Psoas muscle (tissue), 8 donors: ENCODE data around the gene SYMPK. TPM values are rescaled to one million over a fixed set of nuclear protein-coding genes. Genes with fewer than 3 reads are reported as not detected.

ENCODE experiments used
- ATAC-seq, 4 donors: fragments of 200-7000 bp; cut with Tn5 transposase; one replicate each; pipeline ENCODE4 v1.9.1; 2020; ENCODE audit warnings: moderate library complexity in 3 of 4, mild to moderate bottlenecking in 2 of 4
- DNase-seq, 2 donors: peaks; one replicate each; pipeline ENCODE4 v3.0.0-alpha.2; 2020
- H3K27ac ChIP-seq: fragments of 200-600 bp; one replicate; pipeline ENCODE4 v1.8.0; 2022
- H3K27me3 ChIP-seq, 3 donors: fragments of 200-600 bp in 1 of 3; one replicate each; pipeline versions ENCODE4 v1.6.1 to v1.8.0; 2013 to 2022; ENCODE audit warnings: low read length in 2 of 3, mild to moderate bottlenecking in 2 of 3, moderate library complexity in 1 of 3; ENCODE audit not compliant: insufficient read depth in 3 of 3
- H3K36me3 ChIP-seq, 2 donors: fragments of 200-600 bp in 1 of 2; one replicate each; pipeline versions ENCODE4 v1.6.1 to v1.8.0; 2013 to 2022; ENCODE audit warnings: low read depth in 1 of 2, mild to moderate bottlenecking in 1 of 2, moderate library complexity in 1 of 2; ENCODE audit not compliant: insufficient read depth in 1 of 2
- H3K4me1 ChIP-seq: fragments of 200-600 bp; one replicate; pipeline ENCODE4 v1.8.0; 2022
- H3K4me3 ChIP-seq: fragments of 200-600 bp; one replicate; pipeline ENCODE4 v1.8.0; 2022; ENCODE audit warnings: mild to moderate bottlenecking
- H3K9me3 ChIP-seq: fragments of 200-600 bp; one replicate; pipeline ENCODE4 v1.8.0; 2022
- CTCF ChIP-seq: fragments of 200-600 bp; IDR thresholded peaks from one replicate; pipeline ENCODE4 v1.8.0; 2022; ENCODE audit warnings: antibody characterized with exemption
- WGBS, 3 donors: extraction: QIAGEN DNeasy Blood & Tissue Kit; methylation state at CpG; one replicate each; pipeline versions ENCODE4 v1.1.6 to v1.1.7; 2013; 5-methylcytosine and 5-hydroxymethylcytosine counted together
- intact Hi-C, 2 donors: fragments of 100-400 bp; cut with DNase I; formaldehyde crosslinking; loops; one replicate each; pipeline versions ENCODE4 v1.11.0 to v1.14.2; 2022
- polyA plus RNA-seq, 3 donors: library from polyadenylated mRNA; stranded (reverse); fragments of 200-250 nt; gene quantifications; one replicate each; pipeline ENCODE4 v1.2.3, GENCODE V29; 2013
- total RNA-seq, 4 donors: library from RNA; stranded (reverse); fragmentation: NEBNext Ultra II Directional in 2 of 4; extraction: Animal tissue kit (Norgen Biotek cat#: 25700) in 2 of 4; gene quantifications; one replicate each; pipeline versions ENCODE4 v1.2.1 to v1.2.4, GENCODE V29; 2021 to 2023
- donor health status: healthy with polysubstance abuse.
- donor health status: DM: no; HTN: no; CAD: no; lungs with moderate emphysema.
- donor health status: Bipolar disorder and iron deficiency.
- donor health status: healthy.
- donor health status: DM: yes; HTN: yes; CAD: no.
- donor health status: DM: no; HTN: no; CAD: no.
- donor health status: DM: no; HTN: no; CAD: no.
- donor health status: DM: yes; HTN: yes; CAD: no.

Gene SYMPK
- total and polyA plus RNA-seq, 7 donors = 27.6 to 80.3 (median 47.6) TPM

GRCh38 chr19:45852145-45852750 is 10.7 kb downstream of the SYMPK start:
- 87 to 94% (median 90%) methylated on average over 10 of the region's 10 CpGs for WGBS, 3 donors
- ATAC-seq (peak in 2 of 4 donors; percentile 25 to 38), DNase-seq (peak in 1 of 2 donors; percentile 17)
- intact Hi-C loops = no loop called here
- H3K27me3 ChIP-seq = no peaks in the 10 kb centered on the region
- peaks cover 3 to 83% of the 10 kb centered on the region in 2 donors for H3K36me3 ChIP-seq
- no peak for TF ChIP-seq CTCF
- no peak overlapping the region for H3K4me3 ChIP-seq
- H3K4me1 ChIP-seq = no peaks in the 10 kb centered on the region
- H3K27ac ChIP-seq = no peak overlapping the region
- H3K9me3 ChIP-seq = no peaks in the 10 kb centered on the region

GRCh38 chr19:45848922-45849321 is 14.0 kb downstream of the SYMPK start:
- Histone ChIP-seq H3K36me3 (peaks cover 3 to 100% of the 10 kb centered on the region in 2 donors), H3K27ac (no peak overlapping the region), H3K4me1 (no peaks in the 10 kb centered on the region), H3K27me3 (no peaks in the 10 kb centered on the region), H3K9me3 (no peaks in the 10 kb centered on the region), H3K4me3 (no peak overlapping the region)
- 88 to 92% (median 90%) methylated on average over 4 of the region's 4 CpGs for WGBS, 3 donors
- no peak for ATAC-seq
- TF ChIP-seq CTCF = no peak
- intact Hi-C loops = no loop called here
- DNase-seq = no peak

- no peak for TF ChIP-seq CTCF
- no peaks in the 10 kb centered on the region for H3K27me3 ChIP-seq
- H3K9me3 ChIP-seq = no peaks in the 10 kb centered on the region
- no peak overlapping the region for H3K27ac ChIP-seq
- DNase-seq (peak in 1 of 2 donors; percentile 32), ATAC-seq (no peak)
- no peak overlapping the region for H3K4me3 ChIP-seq
- peaks cover 3 to 100% of the 10 kb centered on the region in 2 donors for H3K36me3 ChIP-seq
- H3K4me1 ChIP-seq = no peaks in the 10 kb centered on the region
- WGBS, 3 donors = 92 to 95% (median 94%) methylated on average over 13 of the region's 13 CpGs
- intact Hi-C loops = no loop called here
Observed at GRCh38 chr19:45847663-45848062, 15.3 kb downstream of the SYMPK start.

GRCh38 chr19:45842198-45842597 is 20.7 kb downstream of the SYMPK start:
- intact Hi-C loops = no loop called here
- ATAC-seq (no peak), DNase-seq (peak in 1 of 2 donors; percentile 35)
- H3K4me1 ChIP-seq = no peaks in the 10 kb centered on the region
- no peak for TF ChIP-seq CTCF
- H3K36me3 ChIP-seq = peaks cover 12 to 100% of the 10 kb centered on the region in 2 donors
- no peak overlapping the region for H3K27ac ChIP-seq
- no peaks in the 10 kb centered on the region for H3K27me3 ChIP-seq
- H3K4me3 ChIP-seq = no peak overlapping the region
- no peaks in the 10 kb centered on the region for H3K9me3 ChIP-seq
- 94 to 96% (median 95%) methylated on average over 14 of the region's 14 CpGs for WGBS, 3 donors

GRCh38 chr19:45834970-45835369 is 28.0 kb downstream of the SYMPK start:
- no peak for TF ChIP-seq CTCF
- 80 to 87% (median 83%) methylated on average over 7 of the region's 7 CpGs for WGBS, 3 donors
- H3K9me3 ChIP-seq = no peaks in the 10 kb centered on the region

More at GRCh38 chr19:45834970-45835369, 28.0 kb downstream of the SYMPK start:
- no peak overlapping the region for H3K27ac ChIP-seq
- H3K27me3 ChIP-seq = no peaks in the 10 kb centered on the region
- no peaks in the 10 kb centered on the region for H3K4me1 ChIP-seq
- intact Hi-C loops = no loop called here
- H3K4me3 ChIP-seq = no peak overlapping the region
- H3K36me3 ChIP-seq = peaks cover 16 to 100% of the 10 kb centered on the region in 2 donors
- ATAC-seq = peak in 1 of 4 donors; percentile 14
- peak in 1 of 2 donors; percentile 23 for DNase-seq
